TTC549 (cell line): ENCODE measurements around the gene OR2F1.

ENCODE experiments used
- FAIRE-seq: peaks from 2 replicates; lab custom pipeline; 2012; peaks lifted over from hg19 to GRCh38; lab: Jason Lieb, UNC

OR2F1 gene, protein sequence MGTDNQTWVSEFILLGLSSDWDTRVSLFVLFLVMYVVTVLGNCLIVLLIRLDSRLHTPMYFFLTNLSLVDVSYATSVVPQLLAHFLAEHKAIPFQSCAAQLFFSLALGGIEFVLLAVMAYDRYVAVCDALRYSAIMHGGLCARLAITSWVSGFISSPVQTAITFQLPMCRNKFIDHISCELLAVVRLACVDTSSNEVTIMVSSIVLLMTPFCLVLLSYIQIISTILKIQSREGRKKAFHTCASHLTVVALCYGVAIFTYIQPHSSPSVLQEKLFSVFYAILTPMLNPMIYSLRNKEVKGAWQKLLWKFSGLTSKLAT

DNA sequence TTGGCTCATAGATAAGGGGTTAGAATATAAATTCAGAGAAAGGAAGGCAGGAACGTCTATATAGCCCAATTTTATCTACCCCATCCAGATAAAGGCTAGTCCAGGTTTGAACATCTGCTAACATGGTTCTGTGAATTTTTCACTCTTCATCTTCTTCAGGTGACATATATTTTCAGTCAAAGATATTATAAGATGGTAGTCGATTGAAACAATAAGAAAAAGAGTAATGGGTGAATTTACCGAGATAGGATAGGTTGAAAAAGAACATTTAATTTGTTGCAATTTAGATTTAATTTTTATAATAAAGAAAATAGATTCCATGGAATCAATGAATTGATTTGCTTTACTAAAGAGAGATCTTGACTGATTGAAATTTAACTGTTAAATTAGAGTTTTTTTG is at the start of gene OR2F1:
TSS of gene OR2F1 (plus strand) at position 301 of the 400 bp plus-strand sequence. CDS start 5,127 bp downstream, outside the sequence.
- FAIRE-seq, result no peak

DNA sequence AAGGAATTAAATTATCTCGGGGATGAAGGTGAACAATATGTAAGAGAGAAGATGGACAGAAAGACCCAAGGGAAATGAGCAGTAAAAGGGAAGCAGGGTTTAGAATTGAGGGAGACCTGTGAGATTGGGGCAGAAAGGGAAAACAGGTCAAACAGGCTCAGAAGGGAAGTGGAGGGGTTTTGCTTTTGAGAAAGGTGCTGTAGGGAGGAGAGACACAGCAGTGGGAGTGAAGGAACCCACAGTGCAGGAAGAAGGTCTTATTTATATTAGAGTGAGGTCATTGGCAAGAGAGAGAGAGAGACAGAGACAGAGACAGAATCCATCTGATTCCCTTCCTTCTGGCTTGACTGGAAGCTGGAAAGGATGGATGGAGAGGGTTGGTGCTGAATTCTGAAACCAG is 49.1 kb upstream of the OR2F1 start:
- no peak for FAIRE-seq

DNA sequence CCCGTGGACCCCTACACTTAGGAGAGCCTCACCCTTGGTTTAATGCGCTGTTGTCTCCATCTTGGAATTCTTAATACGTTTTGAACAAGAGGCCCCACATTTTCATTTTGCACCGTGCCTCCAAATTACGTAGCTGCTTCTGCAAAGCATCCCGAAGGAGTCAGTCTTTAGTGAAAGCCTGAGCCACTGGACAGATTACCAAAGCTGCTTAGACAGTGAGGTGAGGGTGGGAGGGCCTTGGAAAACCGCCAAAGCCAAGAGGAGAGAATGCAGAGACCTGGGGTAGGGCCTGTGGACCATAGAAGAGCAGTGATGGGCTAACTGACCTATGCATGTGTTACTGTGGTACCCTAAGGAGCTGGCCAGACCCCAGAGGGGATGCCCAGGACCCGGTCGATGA is 48.5 kb upstream of the OR2F1 start:
- no peak for FAIRE-seq

DNA sequence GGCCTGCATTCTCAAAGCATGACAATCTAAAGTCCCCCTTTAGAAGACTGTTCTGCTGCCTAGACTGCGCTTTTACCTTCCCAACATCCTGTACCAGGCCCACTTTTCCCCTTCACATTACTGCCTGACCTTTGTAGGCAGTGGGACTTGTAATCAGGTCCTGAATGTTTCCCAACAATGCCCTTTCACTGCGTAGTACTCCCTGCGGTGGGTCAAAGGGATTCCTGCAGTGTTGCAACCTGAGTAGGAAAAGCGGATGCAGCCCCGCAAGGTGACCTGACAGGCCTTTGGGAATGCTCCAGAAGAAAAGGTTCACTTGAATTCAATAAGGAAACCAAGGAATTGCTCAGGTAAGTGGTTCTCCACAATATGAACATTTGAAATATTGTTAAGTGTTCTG is 47.7 kb upstream of the OR2F1 start:
- no peak for FAIRE-seq

DNA sequence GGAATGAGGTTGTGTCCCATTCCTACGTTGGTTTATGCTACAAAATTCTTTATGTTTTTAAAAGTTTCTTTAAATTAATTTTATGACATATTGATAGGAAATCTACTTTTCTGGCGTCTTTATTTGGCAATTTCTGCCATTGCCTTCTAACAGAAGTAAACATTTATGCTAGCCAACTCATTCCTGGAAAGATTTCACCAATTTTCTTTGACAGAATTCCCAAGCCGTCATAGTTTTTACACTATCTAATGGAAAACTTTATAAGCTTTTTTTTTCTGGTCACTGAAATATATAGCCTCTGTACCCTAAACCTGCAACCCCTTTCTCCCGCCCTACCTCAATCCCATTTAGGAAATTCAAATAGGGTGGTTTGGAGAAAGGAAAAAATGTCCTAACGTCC is 46.5 kb upstream of the OR2F1 start:
- FAIRE-seq, result no peak

DNA sequence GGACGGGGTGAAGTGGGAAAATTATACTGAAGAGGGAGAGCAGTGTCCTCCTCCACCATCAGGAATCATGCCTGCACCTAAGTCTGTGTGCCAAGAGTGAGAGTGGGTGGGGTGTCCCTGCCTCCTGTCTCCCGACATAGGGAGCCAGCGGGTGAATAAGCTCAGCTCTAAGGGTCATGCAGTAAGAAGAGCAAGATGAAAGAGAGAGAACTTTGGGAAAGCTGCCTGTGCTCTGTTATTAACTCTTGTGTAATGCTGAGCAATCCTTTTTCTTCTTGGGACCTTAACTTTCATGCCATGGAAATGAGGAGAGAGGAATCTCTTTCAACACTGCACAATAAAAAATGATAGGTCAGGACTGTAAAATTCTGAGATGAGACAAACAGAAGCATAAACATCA is 44.8 kb upstream of the OR2F1 start:
- no peak for FAIRE-seq

DNA sequence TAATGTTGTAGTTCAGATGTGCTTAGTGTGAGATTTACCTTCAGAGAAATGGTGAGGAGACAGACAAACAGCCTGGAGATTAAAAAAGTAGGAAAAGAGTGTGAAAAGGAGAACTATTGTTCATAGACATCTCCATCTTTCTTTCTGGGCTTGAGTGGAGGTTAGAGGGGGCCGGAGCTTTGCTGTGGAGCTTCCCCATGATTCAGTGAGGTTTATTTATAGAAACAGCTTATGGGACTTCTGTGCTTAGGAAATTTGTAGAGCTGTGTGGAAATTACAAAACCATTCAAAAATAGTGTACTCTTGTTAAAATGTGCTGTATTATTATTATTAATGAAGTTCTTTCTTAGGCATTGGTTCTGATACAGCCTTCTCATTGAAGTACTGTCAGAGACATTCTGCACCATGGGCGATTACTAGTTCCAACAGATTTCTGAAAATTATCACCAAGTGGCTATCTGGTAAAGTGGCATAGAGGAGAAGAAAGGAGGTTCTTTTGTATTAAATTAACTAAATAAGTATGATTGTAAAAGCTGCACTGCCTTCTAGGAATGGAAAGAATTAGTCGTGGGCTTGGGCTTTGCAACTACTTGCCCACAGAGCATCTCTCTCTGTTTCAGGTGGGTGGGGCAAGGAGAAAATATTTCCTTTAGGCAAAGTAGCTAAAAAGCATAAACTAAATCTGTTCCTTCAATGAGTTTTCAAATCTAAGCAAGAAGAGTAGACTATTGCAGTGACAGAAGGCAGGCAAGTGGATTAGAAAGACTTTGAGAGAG is 44.0 kb upstream of the OR2F1 start:
- no peak for FAIRE-seq

DNA sequence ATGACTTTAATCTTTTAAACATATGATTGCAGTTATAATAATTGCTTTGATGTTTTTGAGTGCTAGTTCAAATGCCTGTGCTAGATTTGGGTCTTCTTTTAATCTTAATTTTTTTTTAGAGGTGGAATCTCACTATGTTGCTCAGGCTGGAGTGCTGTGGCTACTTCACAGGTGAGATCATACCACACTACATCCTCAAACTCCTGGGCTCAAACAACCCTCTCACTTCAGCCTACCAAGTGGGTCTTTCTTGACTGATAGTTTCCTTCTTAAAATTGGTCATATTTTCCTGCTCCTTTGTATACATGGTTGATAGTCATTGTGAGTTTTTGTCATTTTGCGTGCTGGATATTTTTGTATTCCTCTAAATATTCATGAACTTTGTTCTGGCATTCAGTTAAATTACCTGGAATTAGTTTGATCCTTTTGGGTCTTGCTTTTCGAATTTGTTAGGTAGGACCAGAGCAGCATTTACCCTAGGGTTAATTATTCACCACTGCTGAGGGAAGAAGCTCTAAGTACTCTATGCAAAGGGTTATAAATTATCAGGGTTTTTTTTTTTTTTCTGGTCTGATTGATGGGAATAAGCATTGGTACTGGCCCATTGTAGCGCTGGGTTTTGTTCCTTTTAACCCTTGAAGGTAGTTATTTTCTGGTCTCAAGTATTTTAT is 40.6 kb upstream of the OR2F1 start:
- no peak for FAIRE-seq

DNA sequence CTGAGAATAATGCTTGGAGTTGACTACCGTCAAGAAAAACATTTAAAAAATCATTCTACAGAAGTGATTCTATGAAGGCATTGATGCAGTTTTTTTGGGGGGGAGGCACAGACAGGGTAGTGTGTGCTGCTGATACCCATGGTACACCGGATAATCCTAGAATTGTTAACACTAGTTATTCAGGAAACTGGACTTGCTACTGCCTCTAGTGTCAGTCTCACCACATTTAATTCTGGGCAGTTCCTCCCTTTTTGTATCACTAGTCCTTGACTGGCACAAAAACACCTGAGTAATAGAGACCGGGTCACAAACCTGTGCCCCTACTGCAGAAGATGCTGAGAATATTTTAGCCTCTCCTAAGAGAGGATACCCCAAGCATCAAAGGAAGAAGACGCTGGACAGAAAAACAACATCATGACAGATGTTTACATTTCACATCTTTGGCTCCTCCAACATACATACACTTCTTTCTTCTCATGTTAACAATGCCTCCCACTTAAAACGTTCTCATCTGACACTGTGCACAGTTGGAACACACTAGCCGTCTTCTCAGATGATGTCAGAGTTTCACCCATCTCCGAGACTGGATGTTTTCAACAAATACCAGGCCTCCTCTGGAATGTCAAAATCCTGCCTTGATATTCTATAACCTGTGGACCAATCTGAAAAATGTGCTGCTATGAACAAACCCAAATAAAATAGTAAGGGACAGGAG is 39.5 kb upstream of the OR2F1 start:
- FAIRE-seq, result no peak

DNA sequence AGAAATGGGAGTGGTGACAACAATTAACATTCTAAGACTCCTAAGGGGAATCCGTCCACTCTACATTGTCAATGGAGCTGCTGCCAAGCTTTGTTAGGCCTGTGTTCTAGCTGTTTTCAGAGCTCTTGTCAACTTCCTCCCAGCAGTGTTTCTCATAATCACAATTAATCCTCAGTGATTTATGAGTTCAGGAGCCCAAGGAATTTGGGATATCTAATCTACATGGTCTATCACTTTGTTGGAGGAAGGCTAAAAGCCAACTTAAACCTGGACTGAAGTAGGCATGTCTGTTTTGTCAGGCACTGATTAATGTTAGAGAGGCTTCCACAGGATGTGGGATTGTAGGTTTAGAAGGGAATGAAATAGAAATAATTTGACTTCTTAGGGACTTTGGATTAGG is 29.8 kb upstream of the OR2F1 start:
- FAIRE-seq, result no peak

DNA sequence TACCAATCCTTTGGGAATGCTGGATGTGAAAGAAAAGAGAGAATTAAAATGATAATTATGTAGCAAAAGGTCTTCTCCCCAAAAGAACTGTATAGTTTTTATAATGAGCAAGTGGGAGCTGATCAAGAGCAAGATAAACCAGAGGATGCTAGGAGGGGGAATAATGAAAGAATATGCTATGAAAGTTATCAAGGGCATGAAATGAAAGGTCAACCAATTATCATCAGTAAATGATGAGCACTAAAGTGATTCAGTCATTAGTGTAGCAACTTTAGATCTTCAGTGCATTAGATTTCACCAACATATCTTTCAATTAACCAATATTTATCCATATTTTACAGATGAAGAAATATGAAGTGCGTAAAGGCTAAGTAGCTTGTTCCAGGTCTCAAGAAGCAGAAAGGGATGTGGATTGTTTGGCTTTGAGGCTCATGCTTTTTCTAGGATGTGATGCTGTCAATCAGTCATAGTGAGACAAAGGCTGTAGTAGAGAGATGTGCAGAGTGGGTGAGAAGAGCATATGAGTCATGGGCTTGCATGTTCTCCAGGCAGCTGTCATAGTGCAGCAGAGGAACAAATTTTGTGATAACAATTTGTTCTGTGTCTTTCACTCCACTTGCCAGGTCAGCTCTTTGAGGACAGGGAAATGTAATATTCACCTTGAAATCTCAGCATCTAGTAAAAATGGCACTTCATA is 25.3 kb upstream of the OR2F1 start:
- FAIRE-seq, result no peak

DNA sequence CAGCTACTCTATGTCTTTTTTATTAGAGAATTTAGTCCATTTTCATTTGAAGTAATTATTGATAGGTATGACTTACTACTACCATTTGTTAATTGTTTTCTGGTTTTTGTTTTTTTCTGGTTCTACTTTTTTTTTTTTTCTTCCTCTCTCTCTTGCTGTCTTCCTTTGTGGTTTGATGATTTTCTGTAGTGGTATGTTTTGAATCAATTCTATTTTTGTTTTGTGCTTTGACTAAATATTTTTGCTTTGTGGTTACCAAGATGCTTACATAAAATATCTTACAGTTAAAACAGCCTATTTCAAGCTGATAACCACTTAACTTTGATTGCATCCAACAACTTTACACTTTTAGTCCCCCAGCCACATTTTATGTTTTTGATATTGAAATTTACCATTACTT is 22.9 kb upstream of the OR2F1 start:
- FAIRE-seq, result no peak

DNA sequence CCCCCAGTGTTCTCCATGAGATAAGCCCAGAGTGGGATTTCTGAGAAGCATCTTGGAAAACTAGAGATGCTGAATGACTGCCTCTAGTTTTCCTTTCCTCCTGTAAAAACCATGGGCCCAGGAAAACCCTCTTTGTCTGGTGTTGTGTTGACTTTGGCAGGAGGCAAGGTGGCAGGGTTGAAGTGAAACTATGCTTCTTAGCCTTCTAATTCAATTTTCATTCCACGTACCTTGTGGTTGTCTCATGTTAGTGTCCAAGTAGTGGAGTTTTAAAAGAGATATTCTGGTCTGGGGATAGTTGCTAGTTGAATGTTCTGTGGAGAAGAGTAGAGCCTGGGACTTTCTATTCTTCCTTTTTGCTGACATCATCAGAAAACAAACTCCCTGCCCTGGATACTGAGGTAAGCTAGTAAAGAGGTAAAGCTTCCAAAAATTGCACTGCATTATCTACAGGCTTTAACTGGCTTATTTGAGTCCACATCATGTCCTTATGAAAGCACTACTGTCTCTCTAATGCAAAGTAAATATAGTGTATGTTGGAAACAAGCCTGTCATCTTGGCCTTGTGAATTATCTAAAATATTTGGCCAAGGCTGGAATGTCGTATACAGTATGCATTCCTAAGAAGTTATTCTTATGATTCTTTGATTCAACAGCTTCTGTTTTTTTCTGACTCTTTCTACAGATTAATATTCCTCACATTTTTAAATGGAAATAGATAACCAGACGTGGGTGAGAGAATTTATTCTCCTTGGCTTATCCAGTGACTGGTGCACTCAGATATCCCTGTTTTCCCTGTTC is 19.9 kb upstream of the OR2F1 start, which contains the start of gene OR2F2:
TSS of gene OR2F2 (plus strand) at position 708 of the 800 bp plus-strand sequence. CDS start at position 708, 0 bp downstream.
- no peak for FAIRE-seq

DNA sequence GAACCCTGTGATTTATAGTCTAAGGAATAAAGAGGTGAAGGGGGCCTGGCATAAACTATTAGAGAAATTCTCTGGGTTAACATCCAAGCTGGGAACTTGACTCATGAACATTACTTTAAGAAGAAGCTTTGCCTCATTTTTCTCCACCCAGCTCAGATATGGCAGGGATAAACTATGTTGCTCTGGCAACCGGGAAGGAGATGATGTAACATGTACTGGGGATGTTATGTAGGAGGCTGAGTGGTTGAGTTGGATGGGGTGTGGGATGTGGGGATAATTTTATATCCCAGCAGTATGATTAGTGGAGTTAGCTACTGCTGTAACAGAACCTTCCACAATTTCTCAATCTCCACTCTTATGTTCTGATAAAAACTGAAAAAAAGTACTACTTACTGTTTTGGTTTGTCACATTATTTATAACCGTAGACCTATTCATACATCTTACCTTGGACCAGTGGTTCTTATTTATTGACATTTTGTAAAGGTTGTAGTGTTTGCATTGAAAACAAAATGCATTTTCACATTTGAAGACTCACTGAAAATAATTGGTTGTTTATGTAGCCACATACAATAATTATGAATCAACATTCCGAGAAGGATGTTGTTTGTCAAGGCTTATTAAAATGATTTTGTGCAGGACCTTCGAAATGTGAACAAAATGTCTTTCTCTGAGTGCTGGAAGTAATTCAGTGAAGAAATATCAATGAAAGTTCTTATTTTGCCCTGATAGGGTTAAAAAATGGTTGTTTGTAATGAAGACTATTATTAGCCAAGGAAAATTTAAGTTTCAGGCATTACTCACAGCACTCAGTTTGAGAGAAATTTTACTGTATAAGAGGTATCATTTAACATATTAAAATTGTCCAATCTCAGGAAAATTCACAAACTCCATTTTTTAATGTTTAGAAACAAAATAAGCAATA is 18.3 kb upstream of the OR2F1 start:
- FAIRE-seq, result no peak

DNA sequence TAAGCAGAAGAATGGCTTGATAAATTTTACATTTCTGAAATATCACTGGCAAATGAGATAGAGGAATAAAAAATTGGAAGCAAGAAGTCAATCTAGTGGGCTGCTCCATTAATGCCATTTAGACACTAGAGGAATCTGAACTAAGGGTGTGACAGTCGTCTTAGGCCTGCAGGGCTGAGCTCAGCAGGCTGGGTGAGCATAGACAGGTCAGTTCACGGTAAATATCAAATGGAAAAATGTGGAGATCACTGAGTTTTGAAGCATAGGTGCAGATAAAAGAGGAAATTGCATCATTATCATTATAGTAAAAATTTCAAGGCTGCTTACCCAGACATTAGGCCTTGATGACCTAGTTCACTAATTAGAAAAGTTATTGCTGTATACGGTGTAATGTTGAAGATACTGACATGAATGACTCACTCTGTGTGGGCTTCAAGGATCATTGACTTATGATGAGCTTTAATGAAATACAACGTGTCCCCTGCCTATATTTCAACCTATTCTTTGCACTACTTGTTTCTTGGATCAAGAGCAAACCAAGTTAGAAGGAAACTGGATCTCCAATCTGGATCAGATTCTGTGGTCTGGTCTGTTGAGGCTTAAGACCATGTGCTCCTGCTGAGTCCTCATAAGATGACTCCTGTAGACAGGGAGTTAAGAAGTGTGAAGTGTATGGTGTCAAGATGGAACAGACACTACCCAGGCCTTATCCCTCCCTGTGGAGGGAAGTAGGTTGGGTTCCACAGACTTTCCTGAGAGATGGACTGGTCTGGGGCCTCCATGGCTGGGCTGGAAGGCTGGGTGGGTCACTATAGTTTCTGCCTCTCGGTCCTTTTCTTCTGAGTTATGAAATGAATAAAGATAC is 16.0 kb upstream of the OR2F1 start:
- no peak for FAIRE-seq

DNA sequence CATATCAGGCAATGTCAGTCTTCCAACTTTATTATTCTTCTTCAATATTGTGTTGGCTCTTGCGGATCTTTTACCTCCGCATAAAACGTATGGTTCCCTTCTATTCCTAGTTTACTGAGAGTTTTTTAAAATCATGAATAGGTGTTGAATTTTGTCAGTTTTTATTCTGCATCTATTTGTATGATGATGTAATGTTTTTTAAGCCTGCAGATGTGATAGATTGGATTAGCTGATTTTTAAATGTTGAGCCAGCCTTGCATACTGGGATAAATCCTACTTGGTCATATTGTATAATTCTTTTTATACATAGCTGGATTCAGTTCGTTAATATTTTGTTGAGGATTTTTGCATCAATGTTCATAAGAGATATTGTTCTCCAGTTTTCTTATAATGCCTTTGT is 9.2 kb upstream of the OR2F1 start:
- FAIRE-seq, result no peak

DNA sequence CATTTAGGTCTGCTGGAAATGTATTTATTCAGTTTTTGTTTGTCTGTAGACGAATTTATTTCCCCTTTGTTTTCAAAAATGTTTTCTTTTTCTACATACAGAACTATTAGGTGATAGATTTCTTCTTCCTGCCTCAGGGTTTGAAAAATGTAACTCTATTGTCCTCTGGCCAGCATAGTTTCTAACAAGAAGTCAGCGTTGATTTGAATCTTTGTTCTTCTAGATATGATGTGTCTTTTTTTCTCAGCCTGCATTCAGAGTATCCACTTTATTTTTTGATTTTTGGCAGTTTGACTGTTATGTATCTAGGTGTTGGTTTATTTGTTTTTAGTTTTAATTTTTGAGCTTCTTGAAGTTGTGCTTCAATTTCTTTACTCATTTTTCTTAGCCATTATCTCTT is 7.5 kb upstream of the OR2F1 start:
- FAIRE-seq, result no peak

DNA sequence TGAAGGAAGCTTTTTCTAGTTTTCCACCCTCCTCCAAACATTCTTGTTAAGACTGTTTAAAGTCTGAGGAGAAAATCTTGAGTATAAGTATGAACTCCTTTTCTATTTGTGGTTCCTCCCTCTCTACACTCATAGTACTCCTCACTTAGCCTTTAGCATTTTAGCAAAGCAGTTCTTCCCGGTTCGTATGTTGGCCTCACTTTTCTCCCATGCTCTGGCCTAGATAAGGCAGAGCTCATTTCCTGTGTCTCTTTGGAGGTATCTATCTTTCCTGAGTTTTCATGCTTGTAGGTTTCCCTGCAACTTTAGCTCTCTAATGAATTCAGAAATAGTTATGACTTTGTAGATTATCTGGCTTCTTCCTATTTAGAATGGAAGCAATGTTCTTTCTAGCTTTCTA is 5.9 kb upstream of the OR2F1 start:
- no peak for FAIRE-seq

DNA sequence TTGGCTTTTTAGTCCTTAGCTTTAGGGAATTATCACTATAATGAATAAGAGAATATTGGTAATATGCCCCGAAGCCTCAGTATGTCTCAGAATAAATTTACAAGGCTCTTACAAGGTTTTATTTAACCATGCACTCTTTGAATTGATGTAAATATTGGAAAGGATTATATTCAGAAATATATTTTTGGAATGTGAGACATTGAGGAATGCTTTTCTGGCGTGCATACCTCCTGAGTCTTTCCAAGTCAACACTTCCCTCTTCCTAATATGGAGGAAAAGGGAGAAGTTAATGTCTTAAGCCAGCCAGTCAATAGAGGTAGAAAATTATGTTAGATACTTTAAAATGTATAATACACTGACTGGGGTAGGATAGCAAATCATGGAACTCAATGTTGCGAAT is 1.2 kb upstream of the OR2F1 start:
- FAIRE-seq, result no peak
